Panc1 (cell line): ENCODE results near the gene TBC1D22A. TPM values are rescaled to one million over a fixed set of nuclear protein-coding genes. Genes with fewer than 3 reads are reported as not detected.

Experiments used
- ATAC-seq: fragments of 200-7000 bp; cut with Tn5 transposase; 2 replicates; pipeline ENCODE4 v1.9.1; 2020; ENCODE audit warnings: mild to moderate bottlenecking, moderate library complexity
- BruUV-seq: library from RNA; stranded (reverse); fragments of 400-500 nt; replicated peaks from 2 replicates; lab custom pipeline; 2021; lab: Mats Ljungman, UMichigan
- CTCF ChIA-PET: fragments of 300-600 bp; sonication (Branson Sonifier 250); formaldehyde crosslinking; loops from one replicate; lab custom pipeline; 2022; ENCODE audit warnings: antibody characterized with exemption; lab: Charles Lee
- POLR2A ChIA-PET: fragments of 300-600 bp; sonication (Branson Sonifier 250); formaldehyde crosslinking; loops from one replicate; lab custom pipeline; 2022; ENCODE audit warnings: antibody characterized with exemption; lab: Charles Lee
- DNase-seq: peaks from one replicate; pipeline ENCODE4 v3.0.0-alpha.2; 2010; ENCODE audit warnings: low read depth, low spot score
- H3K27ac ChIP-seq: 2 replicates; pipeline ENCODE4 v1.5.1; 2011; ENCODE audit warnings: mild to moderate bottlenecking, low read length, inconsistent platforms
- H3K27me3 ChIP-seq: fragments of 200-500 bp; sonication (Bioruptor generic); 2 replicates; pipeline ENCODE4 v1.6.0; 2014; ENCODE audit warnings: low read length, inconsistent platforms; ENCODE audit not compliant: control insufficient read depth, insufficient read depth
- H3K36me3 ChIP-seq: fragments of 200-500 bp; sonication (Bioruptor generic); 2 replicates; pipeline ENCODE4 v1.5.1; 2014; ENCODE audit warnings: inconsistent platforms, mild to moderate bottlenecking, low read length, moderate library complexity; ENCODE audit not compliant: control insufficient read depth, insufficient read depth
- H3K4me1 ChIP-seq: 2 replicates; pipeline ENCODE4 v1.5.1; 2011; ENCODE audit warnings: inconsistent platforms, mild to moderate bottlenecking, low read length, moderate library complexity; ENCODE audit not compliant: control insufficient read depth, insufficient read depth
- H3K4me3 ChIP-seq, 2 experiments: 2 replicates each; pipeline ENCODE4 v1.5.1; 2011 to 2012; ENCODE audit warnings: low read depth in 2 of 2, low read length in 2 of 2, mild to moderate bottlenecking in 2 of 2, inconsistent platforms in 1 of 2, moderate library complexity in 1 of 2
- H3K9me3 ChIP-seq: fragments of 200-500 bp; sonication (Bioruptor generic); 2 replicates; pipeline ENCODE4 v1.5.1; 2014; ENCODE audit warnings: low read depth, mild to moderate bottlenecking, inconsistent platforms, low read length, moderate library complexity; ENCODE audit not compliant: control insufficient read depth, insufficient read depth
- POLR2AphosphoS5 ChIP-seq: IDR thresholded peaks from 2 replicates; pipeline ENCODE4 v1.6.1; 2012; ENCODE audit warnings: mild to moderate bottlenecking, low read depth, low read length, moderate library complexity
- SIN3A ChIP-seq: IDR thresholded peaks from 2 replicates; pipeline ENCODE4 v1.6.1; 2012; ENCODE audit warnings: low read depth, mild to moderate bottlenecking, low read length, moderate library complexity, borderline replicate concordance; ENCODE audit not compliant: insufficient read depth
- TCF7L2 ChIP-seq: IDR thresholded peaks from 2 replicates; pipeline ENCODE4 v1.6.1; 2011; ENCODE audit warnings: mild to moderate bottlenecking, low read depth, low read length, inconsistent platforms
- in situ Hi-C: cut with HindIII; loops from 2 replicates; pipeline ENCODE4 v1.10.0; 2016; ENCODE audit warnings: low sequenced_read_pairs, low pct_unique_long_range_greater_than_20kb
- intact Hi-C: fragments of 100-400 bp; cut with micrococcal nuclease; formaldehyde crosslinking; loops from one replicate; pipeline ENCODE4 v1.10.0; 2022; ENCODE audit not compliant: unreplicated experiment
- total RNA-seq: library from RNA; stranded (reverse); gene quantifications from one replicate; pipeline ENCODE4 v1.2.1, GENCODE V29; 2021; ENCODE audit not compliant: unreplicated experiment
- TF ChIP-seq, protein P1 (sequence below), 2 experiments: IDR thresholded peaks; 2 replicates each; pipeline ENCODE4 v1.6.1; 2011 to 2012; ENCODE audit warnings: low read depth in 2 of 2, control low read depth in 1 of 2, low read length in 1 of 2, mild to moderate bottlenecking in 1 of 2, moderate library complexity in 1 of 2; ENCODE audit not compliant: insufficient read depth in 1 of 2
- TF ChIP-seq, protein P2 (sequence below): fragments of 450-650 bp; IDR thresholded peaks from 2 replicates; pipeline ENCODE4 v1.5.1; 2017; ENCODE audit warnings: mild to moderate bottlenecking

TBC1D22A gene
- total RNA-seq, 1 experiment from 2014 or later, result 28.7 TPM

DNA sequence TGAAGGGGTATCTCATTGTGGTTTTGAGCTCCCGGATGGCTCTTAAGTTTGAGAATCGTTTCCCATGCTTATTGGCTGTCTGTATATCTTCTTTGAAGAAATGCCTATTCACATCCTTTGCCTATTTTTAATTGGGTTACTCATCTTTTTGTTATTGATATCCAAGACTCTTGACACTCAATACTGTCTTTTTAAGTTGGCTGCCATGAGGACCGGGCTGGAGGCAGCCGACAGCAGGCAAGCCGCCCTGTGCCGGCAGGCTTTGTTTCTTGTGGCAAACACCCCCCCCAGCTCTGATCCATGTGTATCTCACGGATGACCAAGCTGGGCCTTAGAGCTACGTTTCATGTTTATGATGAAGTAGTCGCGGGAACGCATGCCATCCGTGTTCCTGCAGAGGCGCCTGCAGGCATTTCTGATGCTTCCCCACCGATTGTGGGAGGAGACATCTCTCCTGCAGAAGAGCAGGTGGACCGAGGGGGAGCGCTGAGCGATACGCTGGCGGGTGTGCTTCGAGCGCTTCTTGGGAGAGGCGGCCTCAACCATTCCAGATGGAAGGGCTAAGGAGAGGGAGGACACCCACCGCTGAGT, 95.8 kb downstream of the TBC1D22A start:
- intact Hi-C loops (no loop called here), in situ Hi-C loops (no loop called here)
- ChIA-PET POLR2A (no interaction called here), CTCF (no interaction called here)
- Histone ChIP-seq H3K27me3 (no peaks in the 10 kb centered on the region), H3K9me3 (no peaks in the 10 kb centered on the region), H3K4me1 (no peaks in the 10 kb centered on the region), H3K4me3 (no peak overlapping the region), H3K27ac (no peak overlapping the region), H3K36me3 (no peaks in the 10 kb centered on the region)
- no peak for ATAC-seq
- DNase-seq, result no peak
- no TSS peak for BruUV-seq
- TF ChIP-seq SIN3A (no peak), POLR2AphosphoS5 (no peak), TCF7L2 (no peak)
- TF ChIP-seq, protein P1, sequence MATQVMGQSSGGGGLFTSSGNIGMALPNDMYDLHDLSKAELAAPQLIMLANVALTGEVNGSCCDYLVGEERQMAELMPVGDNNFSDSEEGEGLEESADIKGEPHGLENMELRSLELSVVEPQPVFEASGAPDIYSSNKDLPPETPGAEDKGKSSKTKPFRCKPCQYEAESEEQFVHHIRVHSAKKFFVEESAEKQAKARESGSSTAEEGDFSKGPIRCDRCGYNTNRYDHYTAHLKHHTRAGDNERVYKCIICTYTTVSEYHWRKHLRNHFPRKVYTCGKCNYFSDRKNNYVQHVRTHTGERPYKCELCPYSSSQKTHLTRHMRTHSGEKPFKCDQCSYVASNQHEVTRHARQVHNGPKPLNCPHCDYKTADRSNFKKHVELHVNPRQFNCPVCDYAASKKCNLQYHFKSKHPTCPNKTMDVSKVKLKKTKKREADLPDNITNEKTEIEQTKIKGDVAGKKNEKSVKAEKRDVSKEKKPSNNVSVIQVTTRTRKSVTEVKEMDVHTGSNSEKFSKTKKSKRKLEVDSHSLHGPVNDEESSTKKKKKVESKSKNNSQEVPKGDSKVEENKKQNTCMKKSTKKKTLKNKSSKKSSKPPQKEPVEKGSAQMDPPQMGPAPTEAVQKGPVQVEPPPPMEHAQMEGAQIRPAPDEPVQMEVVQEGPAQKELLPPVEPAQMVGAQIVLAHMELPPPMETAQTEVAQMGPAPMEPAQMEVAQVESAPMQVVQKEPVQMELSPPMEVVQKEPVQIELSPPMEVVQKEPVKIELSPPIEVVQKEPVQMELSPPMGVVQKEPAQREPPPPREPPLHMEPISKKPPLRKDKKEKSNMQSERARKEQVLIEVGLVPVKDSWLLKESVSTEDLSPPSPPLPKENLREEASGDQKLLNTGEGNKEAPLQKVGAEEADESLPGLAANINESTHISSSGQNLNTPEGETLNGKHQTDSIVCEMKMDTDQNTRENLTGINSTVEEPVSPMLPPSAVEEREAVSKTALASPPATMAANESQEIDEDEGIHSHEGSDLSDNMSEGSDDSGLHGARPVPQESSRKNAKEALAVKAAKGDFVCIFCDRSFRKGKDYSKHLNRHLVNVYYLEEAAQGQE (IDR thresholded peaks at IDR 0.05; ENCODE audit: insufficient read depth in 1 of 2, low read depth in 2 of 2, low read length in 1 of 2), result no peak
- TF ChIP-seq, protein P2, sequence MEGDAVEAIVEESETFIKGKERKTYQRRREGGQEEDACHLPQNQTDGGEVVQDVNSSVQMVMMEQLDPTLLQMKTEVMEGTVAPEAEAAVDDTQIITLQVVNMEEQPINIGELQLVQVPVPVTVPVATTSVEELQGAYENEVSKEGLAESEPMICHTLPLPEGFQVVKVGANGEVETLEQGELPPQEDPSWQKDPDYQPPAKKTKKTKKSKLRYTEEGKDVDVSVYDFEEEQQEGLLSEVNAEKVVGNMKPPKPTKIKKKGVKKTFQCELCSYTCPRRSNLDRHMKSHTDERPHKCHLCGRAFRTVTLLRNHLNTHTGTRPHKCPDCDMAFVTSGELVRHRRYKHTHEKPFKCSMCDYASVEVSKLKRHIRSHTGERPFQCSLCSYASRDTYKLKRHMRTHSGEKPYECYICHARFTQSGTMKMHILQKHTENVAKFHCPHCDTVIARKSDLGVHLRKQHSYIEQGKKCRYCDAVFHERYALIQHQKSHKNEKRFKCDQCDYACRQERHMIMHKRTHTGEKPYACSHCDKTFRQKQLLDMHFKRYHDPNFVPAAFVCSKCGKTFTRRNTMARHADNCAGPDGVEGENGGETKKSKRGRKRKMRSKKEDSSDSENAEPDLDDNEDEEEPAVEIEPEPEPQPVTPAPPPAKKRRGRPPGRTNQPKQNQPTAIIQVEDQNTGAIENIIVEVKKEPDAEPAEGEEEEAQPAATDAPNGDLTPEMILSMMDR, result no peak

DNA sequence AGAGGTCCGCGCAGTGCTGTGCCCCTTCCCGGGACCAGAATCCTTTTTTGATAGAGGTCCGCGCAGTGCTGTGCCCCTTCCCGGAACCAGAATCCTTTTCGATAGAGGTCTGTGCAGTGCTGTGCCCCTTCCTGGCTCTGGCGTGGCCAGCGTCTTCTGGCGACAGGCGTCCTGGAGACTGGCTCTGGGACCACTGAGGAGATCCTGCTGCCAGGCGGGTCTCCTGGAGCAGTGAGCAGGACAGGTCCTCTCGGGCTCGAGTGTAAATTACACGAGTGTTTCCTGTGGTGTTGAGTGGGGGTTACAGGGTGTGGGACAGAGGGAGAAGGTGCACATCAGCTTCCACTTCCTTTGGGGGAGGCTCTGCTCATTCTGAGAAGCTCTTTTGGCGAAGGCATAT, 98.1 kb downstream of the TBC1D22A start:
- BruUV-seq, result no TSS peak
- ChIA-PET CTCF (no interaction called here), POLR2A (no interaction called here)
- Histone ChIP-seq H3K9me3 (no peaks in the 10 kb centered on the region), H3K27ac (no peak overlapping the region), H3K4me1 (no peaks in the 10 kb centered on the region), H3K27me3 (no peaks in the 10 kb centered on the region), H3K36me3 (no peaks in the 10 kb centered on the region), H3K4me3 (no peak overlapping the region)
- intact Hi-C loops, result no loop called here
- no peak for TF ChIP-seq SIN3A
- TF ChIP-seq, protein P2, result no peak
- DNase-seq, result no peak
- in situ Hi-C loops, result no loop called here
- no peak for ATAC-seq
